ENCODE results near the gene PPM1A.

GRCh38 chr14:60220917-60221316, 28.1 kb upstream of the PPM1A start:
- no peak for TF ChIP-seq CTCF (IDR thresholded peaks at IDR 0.05; ENCODE audit: insufficient read depth, low read length, poor library complexity, severe bottlenecking)
- TF ChIP-seq EZH2phosphoT487 (conservative IDR thresholded peaks at IDR 0.05; ENCODE audit: low read length), result no peak
